ENCODE measurements around the gene MICAL3. TPM values are rescaled to one million over a fixed set of nuclear protein-coding genes. Genes with fewer than 3 reads are reported as not detected.

MICAL3 gene
- total RNA-seq, 1 donor from 2014 or later = 36.9 TPM

DNA sequence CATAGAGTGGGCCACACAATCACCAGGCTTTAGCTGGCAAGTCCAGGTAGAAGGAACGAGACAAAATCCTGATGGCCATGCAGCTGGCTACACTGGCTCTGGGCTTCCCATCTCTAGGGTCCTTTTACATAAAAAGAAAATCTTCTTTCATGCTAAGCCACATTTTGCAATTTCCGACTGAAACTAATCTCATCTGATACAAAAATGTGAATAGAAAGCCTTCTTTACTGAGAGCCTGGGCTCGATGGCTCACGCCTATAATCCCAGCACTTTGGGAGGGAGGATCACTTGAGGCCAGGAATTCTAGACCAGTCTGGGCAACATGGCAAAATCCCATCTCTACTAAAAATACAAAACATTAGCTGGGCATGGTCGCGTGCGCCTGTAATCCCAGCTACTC, 67.2 kb downstream of the MICAL3 start:
- Histone ChIP-seq H3K27me3 (no peaks in the 10 kb centered on the region), H3K4me3 (no peak overlapping the region), H3K36me3 (no peaks in the 10 kb centered on the region), H3K27ac (no peak overlapping the region), H3K4me1 (no peaks in the 10 kb centered on the region), H3K9me3 (no peaks in the 10 kb centered on the region)
- TF ChIP-seq, protein P1, sequence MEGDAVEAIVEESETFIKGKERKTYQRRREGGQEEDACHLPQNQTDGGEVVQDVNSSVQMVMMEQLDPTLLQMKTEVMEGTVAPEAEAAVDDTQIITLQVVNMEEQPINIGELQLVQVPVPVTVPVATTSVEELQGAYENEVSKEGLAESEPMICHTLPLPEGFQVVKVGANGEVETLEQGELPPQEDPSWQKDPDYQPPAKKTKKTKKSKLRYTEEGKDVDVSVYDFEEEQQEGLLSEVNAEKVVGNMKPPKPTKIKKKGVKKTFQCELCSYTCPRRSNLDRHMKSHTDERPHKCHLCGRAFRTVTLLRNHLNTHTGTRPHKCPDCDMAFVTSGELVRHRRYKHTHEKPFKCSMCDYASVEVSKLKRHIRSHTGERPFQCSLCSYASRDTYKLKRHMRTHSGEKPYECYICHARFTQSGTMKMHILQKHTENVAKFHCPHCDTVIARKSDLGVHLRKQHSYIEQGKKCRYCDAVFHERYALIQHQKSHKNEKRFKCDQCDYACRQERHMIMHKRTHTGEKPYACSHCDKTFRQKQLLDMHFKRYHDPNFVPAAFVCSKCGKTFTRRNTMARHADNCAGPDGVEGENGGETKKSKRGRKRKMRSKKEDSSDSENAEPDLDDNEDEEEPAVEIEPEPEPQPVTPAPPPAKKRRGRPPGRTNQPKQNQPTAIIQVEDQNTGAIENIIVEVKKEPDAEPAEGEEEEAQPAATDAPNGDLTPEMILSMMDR (IDR thresholded peaks at IDR 0.05) = no peak
- intact Hi-C loops (cut with DNase I) = no loop called here
- DNase-seq (ENCODE audit: low spot score in 2 of 2) = peak in 1 of 2 donors; percentile 43

DNA sequence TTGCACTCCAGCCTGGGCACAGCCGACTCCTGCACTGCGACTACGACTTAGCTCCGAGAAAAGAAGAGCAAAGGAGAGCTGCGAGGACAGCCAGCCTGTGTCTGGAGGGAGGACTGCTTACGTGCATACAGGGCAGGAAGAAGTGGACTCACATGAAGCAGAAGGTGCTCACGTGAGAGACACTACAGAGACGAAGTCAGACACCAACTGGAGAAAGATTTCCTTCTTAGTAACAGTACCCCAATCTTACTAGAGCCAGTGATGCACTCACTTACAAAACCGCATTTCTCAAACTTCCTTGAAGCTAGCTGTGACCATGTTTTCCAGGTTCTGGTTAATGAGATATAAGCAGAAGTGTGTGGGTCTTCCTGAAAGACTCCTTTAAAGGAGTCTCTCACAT, 67.7 kb downstream of the MICAL3 start:
- no peaks in the 10 kb centered on the region for H3K4me1 ChIP-seq
- TF ChIP-seq, protein P1 (IDR thresholded peaks at IDR 0.05) = no peak
- intact Hi-C loops (cut with DNase I) = no loop called here
- H3K4me3 ChIP-seq = no peak overlapping the region
- no peaks in the 10 kb centered on the region for H3K36me3 ChIP-seq
- no peaks in the 10 kb centered on the region for H3K27me3 ChIP-seq
- H3K27ac ChIP-seq = no peak overlapping the region
- no peaks in the 10 kb centered on the region for H3K9me3 ChIP-seq
- DNase-seq (ENCODE audit: low spot score in 2 of 2) = peak in 1 of 2 donors; percentile 40

DNA sequence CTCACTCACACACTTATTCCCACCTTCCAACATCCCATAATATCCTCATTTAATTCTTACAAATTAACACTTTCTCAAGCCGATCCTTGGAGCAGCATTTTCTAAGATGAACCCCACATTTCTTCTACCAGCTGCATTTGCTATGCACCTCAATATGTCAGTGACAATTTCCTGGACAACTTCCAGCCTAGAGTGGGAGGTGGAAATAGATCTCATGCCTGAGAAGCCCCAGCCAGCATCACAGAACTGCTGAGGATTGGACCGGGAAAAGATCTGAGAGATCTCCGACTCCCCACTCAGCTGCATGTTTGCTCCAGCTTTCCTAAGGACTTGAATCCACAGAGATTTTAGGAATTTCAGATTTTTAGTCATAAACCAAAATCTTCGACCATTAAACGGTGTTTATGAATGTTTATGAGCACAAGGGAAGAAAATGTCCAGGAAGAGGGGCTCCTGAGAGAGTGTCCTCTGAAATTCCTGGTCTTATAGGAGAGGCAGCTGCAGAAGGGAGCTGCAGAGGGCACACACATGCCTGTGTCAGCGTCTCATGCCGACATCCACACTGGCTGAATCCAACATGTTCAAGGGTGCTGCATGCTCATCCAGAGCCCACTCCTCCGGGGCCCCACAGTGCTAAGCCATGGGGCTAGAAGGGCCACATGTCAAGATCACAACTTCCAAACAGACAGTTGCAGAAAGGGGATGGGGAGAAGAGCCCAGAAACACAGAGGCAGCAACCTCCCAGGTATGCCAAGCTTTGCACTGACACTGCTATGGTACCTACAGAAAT, 68.6 kb downstream of the MICAL3 start:
- DNase-seq (ENCODE audit: low spot score in 2 of 2) = peak in 1 of 2 donors; percentile 35
- no peaks in the 10 kb centered on the region for H3K9me3 ChIP-seq
- TF ChIP-seq, protein P1 (IDR thresholded peaks at IDR 0.05) = no peak
- no peak overlapping the region for H3K4me3 ChIP-seq
- H3K4me1 ChIP-seq = peaks cover 0 to 4% of the 10 kb centered on the region in 2 donors
- H3K27ac ChIP-seq = no peak overlapping the region
- no peaks in the 10 kb centered on the region for H3K36me3 ChIP-seq
- intact Hi-C loops (cut with DNase I) = no loop called here
- H3K27me3 ChIP-seq = no peaks in the 10 kb centered on the region

DNA sequence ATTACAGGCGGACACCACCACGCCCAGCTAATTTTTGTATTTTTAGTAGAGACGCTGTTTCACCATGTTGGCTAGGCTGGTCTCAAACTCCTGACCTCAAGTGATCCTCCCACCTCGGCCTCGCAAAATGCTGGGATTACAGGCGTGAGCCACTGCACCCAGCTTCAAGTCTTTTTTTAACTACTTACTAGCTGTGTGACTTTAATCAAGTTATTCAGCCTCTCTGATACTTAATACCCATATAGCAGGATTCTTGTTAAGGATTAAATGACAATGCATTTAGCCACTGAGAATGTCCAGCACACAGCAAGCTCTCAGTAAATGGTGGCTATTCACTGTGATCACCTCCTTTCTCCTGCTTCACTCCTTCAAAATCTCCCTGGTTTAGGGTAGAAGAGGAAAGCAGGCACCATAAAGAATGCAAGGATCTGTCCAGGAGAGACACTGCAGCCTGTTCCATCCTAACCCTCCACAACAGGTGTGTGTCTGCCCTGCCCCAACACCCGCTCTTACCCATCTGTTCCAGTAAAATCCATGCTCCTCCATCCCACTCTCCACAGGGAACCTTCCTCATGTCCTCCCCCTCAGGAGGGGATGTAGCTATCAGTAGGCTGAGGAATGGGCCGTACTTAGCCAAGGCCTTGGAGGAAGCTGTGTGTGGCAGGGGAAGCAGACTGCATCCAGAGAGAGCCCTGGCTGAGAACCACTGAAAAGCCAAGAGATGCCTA, 69.3 kb downstream of the MICAL3 start:
- no peak overlapping the region for H3K27ac ChIP-seq
- TF ChIP-seq, protein P1 (IDR thresholded peaks at IDR 0.05) = no peak
- intact Hi-C loops (cut with DNase I) = no loop called here
- H3K9me3 ChIP-seq = no peaks in the 10 kb centered on the region
- no peaks in the 10 kb centered on the region for H3K36me3 ChIP-seq
- peaks cover 0 to 5% of the 10 kb centered on the region in 2 donors for H3K4me1 ChIP-seq
- no peaks in the 10 kb centered on the region for H3K27me3 ChIP-seq
- no peak overlapping the region for H3K4me3 ChIP-seq
- no peak for DNase-seq (ENCODE audit: low spot score in 2 of 2)

DNA sequence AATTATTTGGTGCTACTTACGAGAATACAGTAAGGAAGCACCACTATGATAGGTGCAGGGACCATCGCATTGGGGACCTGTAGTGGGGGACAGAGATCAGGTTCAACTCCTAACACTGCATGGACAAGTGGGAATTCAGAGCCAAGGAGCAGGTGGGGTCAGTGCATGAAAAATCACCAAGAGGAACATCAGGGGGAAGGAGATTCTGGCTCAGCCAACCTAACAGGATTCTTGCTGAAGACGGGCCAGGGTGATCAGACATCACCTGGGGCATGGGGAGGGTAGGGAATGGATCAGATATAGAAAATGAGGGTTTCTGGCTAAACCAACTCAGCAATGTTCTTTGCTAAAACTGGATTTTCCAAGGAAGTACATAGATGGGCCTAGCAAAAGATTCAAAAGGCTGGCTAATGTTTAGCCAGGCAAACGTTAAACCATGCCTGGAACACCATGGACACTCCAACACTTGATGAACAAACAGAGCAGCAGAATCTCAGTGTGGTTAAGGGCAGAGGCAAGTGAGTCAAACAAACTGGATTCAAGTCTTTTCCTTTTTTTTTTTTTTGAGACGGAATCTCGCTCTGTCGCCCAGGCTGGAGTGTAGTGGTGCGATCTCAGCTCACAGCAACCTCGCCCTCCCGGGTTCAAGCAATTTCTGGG, 70.0 kb downstream of the MICAL3 start:
- H3K9me3 ChIP-seq = no peaks in the 10 kb centered on the region
- H3K4me3 ChIP-seq = no peak overlapping the region
- H3K27ac ChIP-seq = no peak overlapping the region
- H3K36me3 ChIP-seq = no peaks in the 10 kb centered on the region
- TF ChIP-seq, protein P1 (IDR thresholded peaks at IDR 0.05) = no peak
- DNase-seq (ENCODE audit: low spot score in 2 of 2) = peak in 1 of 2 donors; percentile 34
- H3K4me1 ChIP-seq = peaks cover 0 to 5% of the 10 kb centered on the region in 2 donors
- intact Hi-C loops (cut with DNase I) = no loop called here
- H3K27me3 ChIP-seq = no peaks in the 10 kb centered on the region

Measured in ascending aorta (tissue), 2 donors.